Trophoblast cell (in vitro differentiated cells and primary cell): ENCODE results near the gene PC.

Source experiments
- DNase-seq, 2 donors: peaks; one replicate each; pipeline ENCODE4 v3.0.0-alpha.2; 2016
- H2AFZ ChIP-seq: 2 replicates; pipeline ENCODE4 v1.6.1; 2013; ENCODE audit warnings: low read length, moderate library complexity, mild to moderate bottlenecking; ENCODE audit not compliant: insufficient read depth, poor library complexity
- H2AK5ac ChIP-seq: 2 replicates; pipeline ENCODE4 v1.6.1; 2013; ENCODE audit warnings: mild to moderate bottlenecking, low read length
- H2BK120ac ChIP-seq: 2 replicates; pipeline ENCODE4 v1.6.1; 2013; ENCODE audit warnings: low read length, mild to moderate bottlenecking, moderate library complexity; ENCODE audit not compliant: insufficient read depth, poor library complexity
- H2BK12ac ChIP-seq: 2 replicates; pipeline ENCODE4 v1.6.1; 2013; ENCODE audit warnings: mild to moderate bottlenecking, low read length, moderate library complexity
- H2BK5ac ChIP-seq: 2 replicates; pipeline ENCODE4 v1.6.1; 2013; ENCODE audit warnings: low read length, low read depth, moderate library complexity, mild to moderate bottlenecking; ENCODE audit not compliant: poor library complexity
- H3K14ac ChIP-seq: 2 replicates; pipeline ENCODE4 v1.6.1; 2013; ENCODE audit warnings: mild to moderate bottlenecking, low read length
- H3K18ac ChIP-seq: 2 replicates; pipeline ENCODE4 v1.6.1; 2013; ENCODE audit warnings: mild to moderate bottlenecking, low read length
- H3K23ac ChIP-seq: 2 replicates; pipeline ENCODE4 v1.6.1; 2013; ENCODE audit warnings: low read length
- H3K27ac ChIP-seq: 2 replicates; pipeline ENCODE4 v1.5.1; 2013; ENCODE audit warnings: low read depth, mild to moderate bottlenecking, inconsistent platforms, low read length, moderate library complexity
- H3K27me3 ChIP-seq: 2 replicates; pipeline ENCODE4 v1.6.1; 2013; ENCODE audit warnings: inconsistent platforms, mild to moderate bottlenecking, low read length, moderate library complexity; ENCODE audit not compliant: insufficient read depth
- H3K36me3 ChIP-seq, 2 experiments: 1 replicate in 1 of 2; 2 replicates in 1 of 2; pipeline ENCODE4 v1.6.1; 2013; ENCODE audit warnings: low read length in 2 of 2, mild to moderate bottlenecking in 2 of 2, moderate library complexity in 1 of 2; ENCODE audit not compliant: insufficient read depth in 2 of 2, control insufficient read depth in 1 of 2
- H3K4ac ChIP-seq: 2 replicates; pipeline ENCODE4 v1.6.1; 2013; ENCODE audit warnings: low read depth, mild to moderate bottlenecking, low read length, moderate library complexity
- H3K4me1 ChIP-seq, 2 experiments: 1 replicate in 1 of 2; 2 replicates in 1 of 2; pipeline ENCODE4 v1.6.1; 2013; ENCODE audit warnings: low read length in 2 of 2, mild to moderate bottlenecking in 2 of 2, moderate library complexity in 1 of 2; ENCODE audit not compliant: insufficient read depth in 2 of 2, control insufficient read depth in 1 of 2
- H3K4me2 ChIP-seq: 2 replicates; pipeline ENCODE4 v1.6.1; 2013; ENCODE audit warnings: inconsistent platforms, mild to moderate bottlenecking, low read length, moderate library complexity
- H3K4me3 ChIP-seq: 2 replicates; pipeline ENCODE4 v1.5.1; 2013; ENCODE audit warnings: mild to moderate bottlenecking, low read depth, low read length, inconsistent platforms
- H3K79me1 ChIP-seq: one replicate; pipeline ENCODE4 v1.6.1; 2013; ENCODE audit warnings: low read length
- H3K79me2 ChIP-seq: 2 replicates; pipeline ENCODE4 v1.6.1; 2013; ENCODE audit warnings: low read length, mild to moderate bottlenecking; ENCODE audit not compliant: control insufficient read depth, insufficient read depth, poor library complexity
- H3K9ac ChIP-seq: 2 replicates; pipeline ENCODE4 v1.6.1; 2013; ENCODE audit warnings: mild to moderate bottlenecking, low read length
- H3K9me3 ChIP-seq: 2 replicates; pipeline ENCODE4 v1.6.1; 2013; ENCODE audit warnings: low read depth, mild to moderate bottlenecking, control low read depth, inconsistent platforms, low read length; ENCODE audit not compliant: insufficient read depth
- H4K12ac ChIP-seq: 2 replicates; pipeline ENCODE4 v1.6.1; 2013; ENCODE audit warnings: low read depth, mild to moderate bottlenecking, low read length, moderate library complexity
- H4K8ac ChIP-seq: 2 replicates; pipeline ENCODE4 v1.6.1; 2013; ENCODE audit warnings: low read depth, mild to moderate bottlenecking, low read length, moderate library complexity
- H4K91ac ChIP-seq: one replicate; pipeline ENCODE4 v1.6.1; 2013; ENCODE audit warnings: low read depth, mild to moderate bottlenecking, low read length, moderate library complexity
- WGBS: extraction: QIAGEN DNeasy Blood & Tissue Kit; methylation state at CpG from one replicate; pipeline ENCODE4 v1.1.7; 2013; ENCODE audit warnings: missing lambda C conversion rate; ENCODE audit not compliant: insufficient read length, insufficient coverage; ENCODE audit errors: extremely low coverage; 5-methylcytosine and 5-hydroxymethylcytosine counted together

Gene PC

DNA sequence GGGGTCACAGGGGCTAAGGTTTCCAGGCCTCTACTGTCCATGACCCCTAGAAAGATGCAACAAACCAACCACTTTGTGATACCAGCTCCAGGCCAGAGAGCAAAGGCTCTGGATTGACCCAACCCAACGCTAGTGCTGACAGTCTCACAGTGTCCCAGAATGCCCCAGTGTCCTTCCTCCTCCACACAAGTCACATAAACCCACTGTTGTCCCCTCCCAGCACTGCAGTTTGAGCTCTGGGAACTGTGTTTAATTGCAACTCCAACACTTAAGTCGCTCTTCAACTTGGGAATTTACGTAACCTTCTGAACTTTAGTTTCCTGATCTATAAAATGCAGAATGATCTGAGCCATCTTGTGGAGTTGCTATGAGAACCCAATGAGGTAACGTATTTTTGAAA is 47.5 kb downstream of the PC start:
- Histone ChIP-seq H3K27ac (no peak overlapping the region), H3K27me3 (no peaks in the 10 kb centered on the region), H3K4me3 (no peak overlapping the region), H2AK5ac (no peak overlapping the region), H3K23ac (no peak overlapping the region), H3K9me3 (no peaks in the 10 kb centered on the region), H3K4ac (no peak overlapping the region), H2BK5ac (no peak overlapping the region), H2BK12ac (no peak overlapping the region), H2BK120ac (no peak overlapping the region), H3K4me1 (peaks cover 13 to 17% of the 10 kb centered on the region in 2 experiments), H4K12ac (no peak overlapping the region), H3K14ac (no peak overlapping the region), H3K79me1 (no peaks in the 10 kb centered on the region), H3K36me3 (no peaks in the 10 kb centered on the region), H4K91ac (no peak overlapping the region), H3K4me2 (no peak overlapping the region), H3K9ac (no peak overlapping the region), H3K18ac (no peak overlapping the region), H4K8ac (no peak overlapping the region), H3K79me2 (no peaks in the 10 kb centered on the region), H2AFZ (no peak overlapping the region)
- DNase-seq: no peak
- WGBS: no CpG with 5 or more reads among the region's 4 CpGs

DNA sequence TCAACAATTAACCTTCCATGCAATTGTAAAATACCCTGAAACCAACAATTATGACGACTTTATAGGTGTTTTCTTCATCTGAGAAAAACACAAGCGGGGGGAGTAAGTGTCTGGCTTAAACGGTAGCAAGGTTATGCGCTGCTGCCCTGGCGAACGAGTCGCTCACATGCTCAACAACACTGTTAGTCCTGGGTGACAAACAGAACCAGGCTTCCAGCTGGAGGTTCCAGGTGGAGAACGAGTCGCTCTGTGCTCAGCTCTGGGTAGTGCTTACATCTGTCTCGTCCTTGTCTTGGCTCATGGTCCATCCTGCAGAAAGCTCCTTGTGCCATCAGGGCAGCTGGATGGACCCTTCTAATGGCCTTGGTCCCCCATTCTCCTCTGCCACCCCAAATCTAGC is 48.2 kb downstream of the PC start:
- H4K8ac ChIP-seq: no peak overlapping the region
- H3K4me3 ChIP-seq: no peak overlapping the region
- no peak overlapping the region for H3K14ac ChIP-seq
- WGBS: no CpG with 5 or more reads among the region's 10 CpGs
- H3K9ac ChIP-seq: no peak overlapping the region
- no peaks in the 10 kb centered on the region for H3K79me2 ChIP-seq
- H3K27ac ChIP-seq: no peak overlapping the region
- no peaks in the 10 kb centered on the region for H3K27me3 ChIP-seq
- H3K36me3 ChIP-seq: no peaks in the 10 kb centered on the region
- H3K4ac ChIP-seq: no peak overlapping the region
- H2BK5ac ChIP-seq: no peak overlapping the region
- peaks cover 13 to 18% of the 10 kb centered on the region in 2 experiments for H3K4me1 ChIP-seq
- H3K18ac ChIP-seq: no peak overlapping the region
- H4K12ac ChIP-seq: no peak overlapping the region
- no peak overlapping the region for H3K4me2 ChIP-seq
- no peaks in the 10 kb centered on the region for H3K79me1 ChIP-seq
- H2BK12ac ChIP-seq: no peak overlapping the region
- H2AFZ ChIP-seq: no peak overlapping the region
- no peak for DNase-seq
- no peak overlapping the region for H3K23ac ChIP-seq
- no peak overlapping the region for H4K91ac ChIP-seq
- H2AK5ac ChIP-seq: no peak overlapping the region
- no peaks in the 10 kb centered on the region for H3K9me3 ChIP-seq
- no peak overlapping the region for H2BK120ac ChIP-seq

DNA sequence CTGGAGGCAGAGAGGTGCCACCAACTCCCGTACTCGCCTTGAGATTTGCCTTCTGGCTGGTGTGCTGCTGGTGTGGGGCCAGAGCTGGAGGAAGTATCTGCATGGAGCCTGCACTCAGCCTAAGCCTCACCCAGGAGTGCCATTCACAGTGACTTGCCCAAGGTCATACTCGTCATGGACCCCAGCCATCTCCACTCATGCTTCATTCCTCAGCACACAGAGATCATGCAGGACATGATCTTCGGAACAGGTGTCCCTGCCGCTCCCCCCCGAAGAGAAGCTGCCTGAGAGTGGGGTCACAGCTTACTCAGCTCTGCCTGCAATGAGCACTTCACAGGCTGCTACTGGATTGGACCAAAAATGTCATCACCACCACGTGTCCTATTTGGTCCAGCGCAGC is 49.0 kb downstream of the PC start:
- no peak overlapping the region for H3K14ac ChIP-seq
- H2AK5ac ChIP-seq: no peak overlapping the region
- no peak overlapping the region for H4K12ac ChIP-seq
- H3K36me3 ChIP-seq: no peaks in the 10 kb centered on the region
- H3K23ac ChIP-seq: no peak overlapping the region
- H4K91ac ChIP-seq: no peak overlapping the region
- no peak overlapping the region for H3K4me3 ChIP-seq
- no peak overlapping the region for H3K27ac ChIP-seq
- H2BK5ac ChIP-seq: no peak overlapping the region
- no peak overlapping the region for H2BK120ac ChIP-seq
- H3K79me2 ChIP-seq: no peaks in the 10 kb centered on the region
- H2BK12ac ChIP-seq: no peak overlapping the region
- H3K4me1 ChIP-seq: peaks cover 13 to 18% of the 10 kb centered on the region in 2 experiments
- H4K8ac ChIP-seq: no peak overlapping the region
- H3K18ac ChIP-seq: no peak overlapping the region
- no peaks in the 10 kb centered on the region for H3K9me3 ChIP-seq
- no peak overlapping the region for H3K4me2 ChIP-seq
- H2AFZ ChIP-seq: no peak overlapping the region
- no peak for DNase-seq
- no peaks in the 10 kb centered on the region for H3K79me1 ChIP-seq
- H3K27me3 ChIP-seq: no peaks in the 10 kb centered on the region
- no peak overlapping the region for H3K4ac ChIP-seq
- no peak overlapping the region for H3K9ac ChIP-seq
- WGBS: no CpG with 5 or more reads among the region's 8 CpGs

GRCh38 chr11:66907751-66908630 is 50.2 kb downstream of the PC start:
- H4K8ac ChIP-seq: no peak overlapping the region
- H2BK120ac ChIP-seq: no peak overlapping the region
- no peak overlapping the region for H2BK5ac ChIP-seq
- no CpG with 5 or more reads among the region's 9 CpGs for WGBS
- no peaks in the 10 kb centered on the region for H3K9me3 ChIP-seq
- no peak overlapping the region for H3K9ac ChIP-seq
- no peak overlapping the region for H4K12ac ChIP-seq
- no peaks in the 10 kb centered on the region for H3K36me3 ChIP-seq
- H3K18ac ChIP-seq: no peak overlapping the region
- no peak overlapping the region for H3K4me3 ChIP-seq
- H2AK5ac ChIP-seq: no peak overlapping the region
- H2BK12ac ChIP-seq: no peak overlapping the region
- no peaks in the 10 kb centered on the region for H3K27me3 ChIP-seq
- no peak overlapping the region for H3K4me2 ChIP-seq
- H4K91ac ChIP-seq: no peak overlapping the region
- no peak overlapping the region for H3K14ac ChIP-seq
- H3K4ac ChIP-seq: no peak overlapping the region
- DNase-seq: no peak
- no peak overlapping the region for H3K27ac ChIP-seq
- H3K23ac ChIP-seq: no peak overlapping the region
- H2AFZ ChIP-seq: no peak overlapping the region
- no peaks in the 10 kb centered on the region for H3K79me1 ChIP-seq
- peaks cover 13 to 18% of the 10 kb centered on the region in 2 experiments for H3K4me1 ChIP-seq
- no peaks in the 10 kb centered on the region for H3K79me2 ChIP-seq
